ENCODE measurements around the gene EEA1. TPM values are rescaled to one million over a fixed set of nuclear protein-coding genes. Genes with fewer than 3 reads are reported as not detected.

The EEA1 gene
- total and polyA plus RNA-seq, 11 donors: 5.1 to 45.5 (median 28.5) TPM

- H3K27ac ChIP-seq: peak overlapping the region in 1 of 12 donors; percentile 4
- TF ChIP-seq CTCF (IDR thresholded peaks at IDR 0.05): peak; percentile 38 to 70 (median 60)
- TF ChIP-seq POLR2A (IDR thresholded peaks at IDR 0.05): no peak
- DNase-seq: peak in 1 of 5 donors; percentile 14
- peaks cover 0 to 25% (median 10%) of the 10 kb centered on the region in 12 donors for H3K4me1 ChIP-seq
- peaks cover 0 to 38% (median 20%) of the 10 kb centered on the region in 9 donors for H3K36me3 ChIP-seq
- no peaks in the 10 kb centered on the region for H3K9me3 ChIP-seq
- intact Hi-C loops (cut with DNase I): loop anchor here in 6 of 10 donors (5.0 to 10.0 kb wide), 9 partner anchors 140 to 1317 kb away; partner anchors contain the start of gene EEA1 (in 4 of the 6)
- peak; percentile 83 to 95 (median 93) for ATAC-seq
- no peaks in the 10 kb centered on the region for H3K27me3 ChIP-seq
- no peak overlapping the region for H3K4me3 ChIP-seq
- 78 to 86% (median 84%) methylated on average over 1 of the region's 1 CpG for WGBS, 4 donors
These were observed 144.1 kb downstream of the EEA1 start for GRCh38 chr12:92784797-92785562.

GRCh38 chr12:92784356-92784755, 144.7 kb downstream of the EEA1 start:
- DNase-seq (no peak), ATAC-seq (no peak)
- intact Hi-C loops (cut with DNase I): loop anchor here in 6 of 10 donors (5.0 to 10.0 kb wide), 6 partner anchors 140 to 640 kb away; partner anchors contain the start of gene EEA1 (in 3 of the 6)
- 36 to 57% (median 44%) methylated on average over 1 of the region's 1 CpG for WGBS, 4 donors
- H3K4me1 ChIP-seq: peaks cover 0 to 30% (median 10%) of the 10 kb centered on the region in 12 donors
- no peaks in the 10 kb centered on the region for H3K27me3 ChIP-seq
- TF ChIP-seq CTCF (IDR thresholded peaks at IDR 0.05): no peak
- TF ChIP-seq POLR2A (IDR thresholded peaks at IDR 0.05): no peak
- peaks cover 0 to 44% (median 18%) of the 10 kb centered on the region in 9 donors for H3K36me3 ChIP-seq
- H3K4me3 ChIP-seq: no peak overlapping the region
- peak overlapping the region in 1 of 12 donors; percentile 4 for H3K27ac ChIP-seq
- no peaks in the 10 kb centered on the region for H3K9me3 ChIP-seq

GRCh38 chr12:92779902-92780301, 149.2 kb downstream of the EEA1 start:
- Histone ChIP-seq H3K27ac (no peak overlapping the region), H3K4me1 (peaks cover 0 to 21% (median 2%) of the 10 kb centered on the region in 12 donors), H3K4me3 (no peak overlapping the region), H3K9me3 (no peaks in the 10 kb centered on the region), H3K27me3 (no peaks in the 10 kb centered on the region), H3K36me3 (peaks cover 0 to 79% (median 57%) of the 10 kb centered on the region in 9 donors)
- DNase-seq: no peak
- TF ChIP-seq POLR2A (IDR thresholded peaks at IDR 0.05): no peak
- no peak for TF ChIP-seq CTCF (IDR thresholded peaks at IDR 0.05)
- intact Hi-C loops (cut with DNase I): loop anchor here in 6 of 10 donors (5.0 to 10.0 kb wide), 6 partner anchors 145 to 645 kb away; partner anchors contain the start of gene EEA1 (in 3 of the 6)
- no peak for ATAC-seq
- WGBS, 4 donors: 86 to 94% (median 91%) methylated on average over 1 of the region's 1 CpG

- WGBS, 4 donors: 47 to 56% (median 51%) methylated on average over 3 of the region's 3 CpGs
- DNase-seq: no peak
- peak in 1 of 4 donors; percentile 32 for ATAC-seq
- Histone ChIP-seq H3K27ac (peak overlapping the region in 4 of 12 donors; percentile 3 to 51 (median 33)), H3K9me3 (no peaks in the 10 kb centered on the region), H3K4me3 (no peak overlapping the region), H3K36me3 (peaks cover 0 to 79% (median 57%) of the 10 kb centered on the region in 9 donors), H3K27me3 (no peaks in the 10 kb centered on the region), H3K4me1 (peaks cover 0 to 19% (median 2%) of the 10 kb centered on the region in 12 donors)
- intact Hi-C loops (cut with DNase I): no loop called here
- no peak for TF ChIP-seq POLR2A (IDR thresholded peaks at IDR 0.05)
- TF ChIP-seq CTCF (IDR thresholded peaks at IDR 0.05): no peak
These were observed 150.6 kb downstream of the EEA1 start for GRCh38 chr12:92778525-92778924.
